HEK293 (cell line): Measurements from ENCODE around the gene CPLX3.
A peak's percentile ranks its signal among the peaks of the same experiment; 100 is the strongest.

Experiments used
- EGR2 ChIP-seq: fragments of 450-650 bp; formaldehyde crosslinking; IDR thresholded peaks from 2 replicates; pipeline ENCODE4 v1.5.1; 2016; ENCODE audit warnings: low read depth, missing biosample characterization, missing genetic modification characterization
- FEZF1 ChIP-seq: fragments of 450-650 bp; formaldehyde crosslinking; IDR thresholded peaks from 2 replicates; pipeline ENCODE4 v1.5.1; 2016; ENCODE audit warnings: missing biosample characterization, missing genetic modification characterization
- GLI2 ChIP-seq: fragments of 450-650 bp; formaldehyde crosslinking; IDR thresholded peaks from 2 replicates; pipeline ENCODE4; 2017; ENCODE audit warnings: missing biosample characterization, missing genetic modification characterization, low read depth, borderline replicate concordance
- GLIS1 ChIP-seq: fragments of 450-650 bp; formaldehyde crosslinking; IDR thresholded peaks from 2 replicates; pipeline ENCODE4 v1.5.1; 2016; ENCODE audit warnings: missing biosample characterization, missing genetic modification characterization
- IKZF3 ChIP-seq: fragments of 450-650 bp; IDR thresholded peaks from 2 replicates; pipeline ENCODE4 v1.5.0; 2018; ENCODE audit warnings: missing biosample characterization, mild to moderate bottlenecking, missing genetic modification characterization, moderate library complexity
- PRDM1 ChIP-seq: fragments of 450-650 bp; formaldehyde crosslinking; IDR thresholded peaks from 2 replicates; pipeline ENCODE4; 2016; ENCODE audit warnings: missing biosample characterization, missing genetic modification characterization
- SP3 ChIP-seq: fragments of 450-650 bp; formaldehyde crosslinking; IDR thresholded peaks from 2 replicates; pipeline ENCODE4 v1.5.1; 2016; ENCODE audit warnings: missing biosample characterization, missing genetic modification characterization
- SP7 ChIP-seq: fragments of 450-650 bp; formaldehyde crosslinking; IDR thresholded peaks from 2 replicates; pipeline ENCODE4 v1.5.1; 2016; ENCODE audit warnings: missing biosample characterization, missing genetic modification characterization
- ZBTB17 ChIP-seq: fragments of 450-650 bp; formaldehyde crosslinking; IDR thresholded peaks from 2 replicates; pipeline ENCODE4 v1.5.1; 2016; ENCODE audit warnings: missing biosample characterization, missing genetic modification characterization
- ZBTB20 ChIP-seq: fragments of 450-650 bp; formaldehyde crosslinking; IDR thresholded peaks from 2 replicates; pipeline ENCODE4 v1.5.1; 2016; ENCODE audit warnings: missing biosample characterization, missing genetic modification characterization
- ZBTB48 ChIP-seq: fragments of 450-650 bp; formaldehyde crosslinking; IDR thresholded peaks from 2 replicates; pipeline ENCODE4 v1.5.1; 2016; ENCODE audit warnings: missing biosample characterization, missing genetic modification characterization
- ZFHX2 ChIP-seq: fragments of 450-650 bp; formaldehyde crosslinking; conservative IDR thresholded peaks from 2 replicates; pipeline ENCODE4 v1.5.1; 2016; ENCODE audit warnings: missing biosample characterization, missing genetic modification characterization
- ZIC2 ChIP-seq: fragments of 450-650 bp; formaldehyde crosslinking; IDR thresholded peaks from 2 replicates; pipeline ENCODE4 v1.5.1; 2016; ENCODE audit warnings: missing biosample characterization, missing genetic modification characterization
- ZNF10 ChIP-seq: fragments of 450-650 bp; formaldehyde crosslinking; IDR thresholded peaks from 2 replicates; pipeline ENCODE4 v1.5.1; 2017; ENCODE audit warnings: missing biosample characterization, missing genetic modification characterization
- ZNF24 ChIP-seq: fragments of 450-650 bp; formaldehyde crosslinking; IDR thresholded peaks from 2 replicates; pipeline ENCODE4 v1.5.1; 2016; ENCODE audit warnings: missing biosample characterization, missing genetic modification characterization
- ZNF311 ChIP-seq: fragments of 450-650 bp; formaldehyde crosslinking; IDR thresholded peaks from 2 replicates; pipeline ENCODE4 v1.5.1; 2017; ENCODE audit warnings: missing biosample characterization, missing genetic modification characterization, borderline replicate concordance
- ZNF48 ChIP-seq: fragments of 450-650 bp; formaldehyde crosslinking; IDR thresholded peaks from 2 replicates; pipeline ENCODE4 v1.5.1; 2016; ENCODE audit warnings: missing biosample characterization, missing genetic modification characterization
- ZNF558 ChIP-seq: fragments of 450-650 bp; formaldehyde crosslinking; IDR thresholded peaks from 2 replicates; pipeline ENCODE4 v1.5.1; 2016; ENCODE audit warnings: missing biosample characterization, missing genetic modification characterization
- ZNF600 ChIP-seq: fragments of 450-650 bp; formaldehyde crosslinking; IDR thresholded peaks from 2 replicates; pipeline ENCODE4 v1.5.1; 2016; ENCODE audit warnings: missing biosample characterization, missing genetic modification characterization
- ZNF629 ChIP-seq: fragments of 450-650 bp; formaldehyde crosslinking; IDR thresholded peaks from 2 replicates; pipeline ENCODE4 v1.5.1; 2017; ENCODE audit warnings: missing biosample characterization, missing genetic modification characterization
- ZNF664 ChIP-seq: fragments of 450-650 bp; formaldehyde crosslinking; IDR thresholded peaks from 2 replicates; pipeline ENCODE4 v1.5.1; 2016; ENCODE audit warnings: missing biosample characterization, missing genetic modification characterization
- ZNF76 ChIP-seq: fragments of 450-650 bp; formaldehyde crosslinking; IDR thresholded peaks from 2 replicates; pipeline ENCODE4; 2016; ENCODE audit warnings: low read depth, missing biosample characterization, missing genetic modification characterization, borderline replicate concordance
- ZNF777 ChIP-seq: fragments of 450-650 bp; formaldehyde crosslinking; IDR thresholded peaks from 2 replicates; pipeline ENCODE4 v1.5.1; 2017; ENCODE audit warnings: missing biosample characterization, missing genetic modification characterization, borderline replicate concordance
- ZSCAN23 ChIP-seq: fragments of 450-650 bp; formaldehyde crosslinking; IDR thresholded peaks from 2 replicates; pipeline ENCODE4 v1.5.1; 2016; ENCODE audit warnings: missing biosample characterization, missing genetic modification characterization
- ZSCAN30 ChIP-seq: fragments of 450-650 bp; IDR thresholded peaks from 2 replicates; pipeline ENCODE4 v1.5.1; 2018; ENCODE audit warnings: missing biosample characterization, mild to moderate bottlenecking, missing genetic modification characterization, moderate library complexity
- TF ChIP-seq, protein P1 (sequence below): fragments of 450-650 bp; formaldehyde crosslinking; IDR thresholded peaks from 2 replicates; pipeline ENCODE4 v1.5.1; 2016; ENCODE audit warnings: missing biosample characterization, missing genetic modification characterization
- TF ChIP-seq, protein P2 (sequence below): fragments of 450-650 bp; formaldehyde crosslinking; IDR thresholded peaks from 2 replicates; pipeline ENCODE4 v1.5.1; 2016; ENCODE audit warnings: missing biosample characterization, missing genetic modification characterization
- TF ChIP-seq, protein P3 (sequence below): fragments of 450-650 bp; formaldehyde crosslinking; IDR thresholded peaks from 2 replicates; pipeline ENCODE4 v1.5.1; 2017; ENCODE audit warnings: missing biosample characterization, missing genetic modification characterization
- TF ChIP-seq, protein P4 (sequence below): fragments of 450-650 bp; formaldehyde crosslinking; IDR thresholded peaks from 2 replicates; pipeline ENCODE4 v1.5.1; 2017; ENCODE audit warnings: missing biosample characterization, mild to moderate bottlenecking, missing genetic modification characterization, moderate library complexity
- TF ChIP-seq, protein P5 (sequence below): fragments of 450-650 bp; formaldehyde crosslinking; IDR thresholded peaks from 2 replicates; pipeline ENCODE4 v1.5.1; 2016; ENCODE audit warnings: missing biosample characterization, missing genetic modification characterization

The CPLX3 gene

DNA sequence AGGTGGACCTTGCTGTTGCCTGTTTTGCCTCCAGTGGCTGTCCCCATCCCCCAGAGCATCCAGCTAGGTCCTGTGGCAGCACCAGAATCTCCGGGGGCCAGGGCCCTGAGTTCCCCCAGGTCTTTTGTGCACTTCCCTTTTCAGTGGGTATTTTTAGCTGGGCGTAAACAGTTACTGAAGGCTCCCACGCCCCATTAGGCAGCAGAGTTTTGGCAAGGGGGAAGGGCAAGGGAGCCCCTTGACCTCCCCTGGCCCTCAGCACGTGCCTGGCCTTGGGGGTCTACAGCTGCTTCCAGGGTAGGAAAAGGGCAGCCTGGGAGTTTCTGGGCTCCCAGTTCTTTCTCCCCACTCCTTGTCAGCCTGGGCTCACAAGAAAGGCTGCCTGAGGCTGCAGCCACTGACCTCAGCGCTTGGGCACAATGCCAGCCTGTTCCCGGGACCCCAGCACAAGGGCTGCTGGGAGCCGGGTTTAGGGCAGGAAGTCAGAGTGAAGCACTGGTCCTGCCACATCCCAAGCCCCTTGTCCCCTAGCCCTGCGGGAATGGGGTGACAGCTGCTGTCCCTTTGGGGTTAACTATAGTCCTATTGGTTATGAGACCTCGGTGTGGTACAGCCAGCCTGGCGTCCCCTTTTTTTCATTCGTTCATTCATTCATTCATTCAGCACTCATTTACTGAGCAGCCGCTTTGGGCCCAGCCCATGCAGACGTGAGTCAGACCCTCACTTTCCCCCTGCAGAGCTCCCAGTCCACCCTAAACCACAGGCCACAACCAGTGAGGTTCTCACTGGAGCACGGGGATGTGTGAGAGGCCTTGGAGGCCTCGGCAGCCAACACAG, 36.1 kb upstream of the CPLX3 start (continued):
- TF ChIP-seq, protein P1, sequence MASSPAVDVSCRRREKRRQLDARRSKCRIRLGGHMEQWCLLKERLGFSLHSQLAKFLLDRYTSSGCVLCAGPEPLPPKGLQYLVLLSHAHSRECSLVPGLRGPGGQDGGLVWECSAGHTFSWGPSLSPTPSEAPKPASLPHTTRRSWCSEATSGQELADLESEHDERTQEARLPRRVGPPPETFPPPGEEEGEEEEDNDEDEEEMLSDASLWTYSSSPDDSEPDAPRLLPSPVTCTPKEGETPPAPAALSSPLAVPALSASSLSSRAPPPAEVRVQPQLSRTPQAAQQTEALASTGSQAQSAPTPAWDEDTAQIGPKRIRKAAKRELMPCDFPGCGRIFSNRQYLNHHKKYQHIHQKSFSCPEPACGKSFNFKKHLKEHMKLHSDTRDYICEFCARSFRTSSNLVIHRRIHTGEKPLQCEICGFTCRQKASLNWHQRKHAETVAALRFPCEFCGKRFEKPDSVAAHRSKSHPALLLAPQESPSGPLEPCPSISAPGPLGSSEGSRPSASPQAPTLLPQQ: peak; percentile 66
- TF ChIP-seq ZNF311: no peak
- TF ChIP-seq ZNF600 (tag by site-specific recombination): peak; percentile 95
- TF ChIP-seq ZNF777 (tag by site-specific recombination): no peak
- no peak for TF ChIP-seq FEZF1 (tag by site-specific recombination)
- TF ChIP-seq GLI2 (tag by site-specific recombination): no peak
- peak; percentile 89 for TF ChIP-seq ZBTB17 (tag by site-specific recombination)
- TF ChIP-seq IKZF3 (tag by site-specific recombination): peak; percentile 90
- TF ChIP-seq, protein P2, sequence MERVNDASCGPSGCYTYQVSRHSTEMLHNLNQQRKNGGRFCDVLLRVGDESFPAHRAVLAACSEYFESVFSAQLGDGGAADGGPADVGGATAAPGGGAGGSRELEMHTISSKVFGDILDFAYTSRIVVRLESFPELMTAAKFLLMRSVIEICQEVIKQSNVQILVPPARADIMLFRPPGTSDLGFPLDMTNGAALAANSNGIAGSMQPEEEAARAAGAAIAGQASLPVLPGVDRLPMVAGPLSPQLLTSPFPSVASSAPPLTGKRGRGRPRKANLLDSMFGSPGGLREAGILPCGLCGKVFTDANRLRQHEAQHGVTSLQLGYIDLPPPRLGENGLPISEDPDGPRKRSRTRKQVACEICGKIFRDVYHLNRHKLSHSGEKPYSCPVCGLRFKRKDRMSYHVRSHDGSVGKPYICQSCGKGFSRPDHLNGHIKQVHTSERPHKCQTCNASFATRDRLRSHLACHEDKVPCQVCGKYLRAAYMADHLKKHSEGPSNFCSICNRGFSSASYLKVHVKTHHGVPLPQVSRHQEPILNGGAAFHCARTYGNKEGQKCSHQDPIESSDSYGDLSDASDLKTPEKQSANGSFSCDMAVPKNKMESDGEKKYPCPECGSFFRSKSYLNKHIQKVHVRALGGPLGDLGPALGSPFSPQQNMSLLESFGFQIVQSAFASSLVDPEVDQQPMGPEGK: peak; percentile 79
- TF ChIP-seq ZNF664 (tag by site-specific recombination): peak; percentile 90; the same call in 1 of the 2 replicates
- peak; percentile 43; the same call in 1 of the 2 replicates for TF ChIP-seq PRDM1
- TF ChIP-seq, protein P3, sequence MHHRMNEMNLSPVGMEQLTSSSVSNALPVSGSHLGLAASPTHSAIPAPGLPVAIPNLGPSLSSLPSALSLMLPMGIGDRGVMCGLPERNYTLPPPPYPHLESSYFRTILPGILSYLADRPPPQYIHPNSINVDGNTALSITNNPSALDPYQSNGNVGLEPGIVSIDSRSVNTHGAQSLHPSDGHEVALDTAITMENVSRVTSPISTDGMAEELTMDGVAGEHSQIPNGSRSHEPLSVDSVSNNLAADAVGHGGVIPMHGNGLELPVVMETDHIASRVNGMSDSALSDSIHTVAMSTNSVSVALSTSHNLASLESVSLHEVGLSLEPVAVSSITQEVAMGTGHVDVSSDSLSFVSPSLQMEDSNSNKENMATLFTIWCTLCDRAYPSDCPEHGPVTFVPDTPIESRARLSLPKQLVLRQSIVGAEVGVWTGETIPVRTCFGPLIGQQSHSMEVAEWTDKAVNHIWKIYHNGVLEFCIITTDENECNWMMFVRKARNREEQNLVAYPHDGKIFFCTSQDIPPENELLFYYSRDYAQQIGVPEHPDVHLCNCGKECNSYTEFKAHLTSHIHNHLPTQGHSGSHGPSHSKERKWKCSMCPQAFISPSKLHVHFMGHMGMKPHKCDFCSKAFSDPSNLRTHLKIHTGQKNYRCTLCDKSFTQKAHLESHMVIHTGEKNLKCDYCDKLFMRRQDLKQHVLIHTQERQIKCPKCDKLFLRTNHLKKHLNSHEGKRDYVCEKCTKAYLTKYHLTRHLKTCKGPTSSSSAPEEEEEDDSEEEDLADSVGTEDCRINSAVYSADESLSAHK (tag by site-specific recombination): peak; percentile 93
- no peak for TF ChIP-seq SP3
- no peak for TF ChIP-seq ZNF558 (tag by site-specific recombination)
- no peak for TF ChIP-seq ZNF48 (tag by site-specific recombination)
- peak; percentile 91 for TF ChIP-seq ZSCAN30 (tag by site-specific recombination)
- TF ChIP-seq ZSCAN23 (tag by site-specific recombination): 0 out of 2 replicates have a peak, but pooled peaks have one; percentile 26
- TF ChIP-seq EGR2: no peak
- TF ChIP-seq, protein P4, sequence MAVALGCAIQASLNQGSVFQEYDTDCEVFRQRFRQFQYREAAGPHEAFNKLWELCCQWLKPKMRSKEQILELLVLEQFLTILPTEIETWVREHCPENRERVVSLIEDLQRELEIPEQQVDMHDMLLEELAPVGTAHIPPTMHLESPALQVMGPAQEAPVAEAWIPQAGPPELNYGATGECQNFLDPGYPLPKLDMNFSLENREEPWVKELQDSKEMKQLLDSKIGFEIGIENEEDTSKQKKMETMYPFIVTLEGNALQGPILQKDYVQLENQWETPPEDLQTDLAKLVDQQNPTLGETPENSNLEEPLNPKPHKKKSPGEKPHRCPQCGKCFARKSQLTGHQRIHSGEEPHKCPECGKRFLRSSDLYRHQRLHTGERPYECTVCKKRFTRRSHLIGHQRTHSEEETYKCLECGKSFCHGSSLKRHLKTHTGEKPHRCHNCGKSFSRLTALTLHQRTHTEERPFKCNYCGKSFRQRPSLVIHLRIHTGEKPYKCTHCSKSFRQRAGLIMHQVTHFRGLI: peak; percentile 48; the same call in 1 of the 2 replicates
- TF ChIP-seq ZFHX2 (tag by site-specific recombination): 0 out of 2 replicates have a peak, but pooled peaks have one; percentile 17
- peak; percentile 78 for TF ChIP-seq GLIS1 (tag by site-specific recombination)
- TF ChIP-seq, protein P5, sequence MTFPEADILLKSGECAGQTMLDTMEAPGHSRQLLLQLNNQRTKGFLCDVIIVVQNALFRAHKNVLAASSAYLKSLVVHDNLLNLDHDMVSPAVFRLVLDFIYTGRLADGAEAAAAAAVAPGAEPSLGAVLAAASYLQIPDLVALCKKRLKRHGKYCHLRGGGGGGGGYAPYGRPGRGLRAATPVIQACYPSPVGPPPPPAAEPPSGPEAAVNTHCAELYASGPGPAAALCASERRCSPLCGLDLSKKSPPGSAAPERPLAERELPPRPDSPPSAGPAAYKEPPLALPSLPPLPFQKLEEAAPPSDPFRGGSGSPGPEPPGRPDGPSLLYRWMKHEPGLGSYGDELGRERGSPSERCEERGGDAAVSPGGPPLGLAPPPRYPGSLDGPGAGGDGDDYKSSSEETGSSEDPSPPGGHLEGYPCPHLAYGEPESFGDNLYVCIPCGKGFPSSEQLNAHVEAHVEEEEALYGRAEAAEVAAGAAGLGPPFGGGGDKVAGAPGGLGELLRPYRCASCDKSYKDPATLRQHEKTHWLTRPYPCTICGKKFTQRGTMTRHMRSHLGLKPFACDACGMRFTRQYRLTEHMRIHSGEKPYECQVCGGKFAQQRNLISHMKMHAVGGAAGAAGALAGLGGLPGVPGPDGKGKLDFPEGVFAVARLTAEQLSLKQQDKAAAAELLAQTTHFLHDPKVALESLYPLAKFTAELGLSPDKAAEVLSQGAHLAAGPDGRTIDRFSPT (tag by site-specific recombination): 0 out of 2 replicates have a peak, but pooled peaks have one; percentile 39
- TF ChIP-seq ZNF629 (tag by site-specific recombination): peak; percentile 74
- TF ChIP-seq ZIC2: peak; percentile 75
- peak; percentile 96 for TF ChIP-seq ZBTB20
- peak; percentile 100 for TF ChIP-seq ZNF24 (tag by site-specific recombination)
- TF ChIP-seq ZNF10: no peak
- TF ChIP-seq ZNF76 (tag by site-specific recombination): peak; percentile 76; the same call in 1 of the 2 replicates
- TF ChIP-seq ZBTB48 (tag by site-specific recombination): peak; percentile 90
- TF ChIP-seq SP7 (tag by site-specific recombination): peak; percentile 52; the same call in 1 of the 2 replicates
